ENCODE results near the gene COX17. TPM values are rescaled to one million over a fixed set of nuclear protein-coding genes. Genes with fewer than 3 reads are reported as not detected.

The COX17 gene
- total RNA-seq, 1 donor from 2014 or later: 22.8 TPM

- no peak for FAIRE-seq
- no peaks in the 10 kb centered on the region for H4K20me1 ChIP-seq (ENCODE audit: insufficient read depth, low read length)
- no peak overlapping the region for H3K9ac ChIP-seq (ENCODE audit: low read length)
- peak overlapping the region; percentile 71 for H2AFZ ChIP-seq (ENCODE audit: low read depth, low read length)
- no peaks in the 10 kb centered on the region for H3K79me2 ChIP-seq (ENCODE audit: insufficient read depth, low read length)
- no peak overlapping the region for H3K4me3 ChIP-seq (ENCODE audit: insufficient read depth, low read depth, low read length)
- Mint-ChIP-seq H3K27ac (ENCODE audit: unreplicated experiment) (peak overlapping the region; percentile 97), H3K4me3 (ENCODE audit: unreplicated experiment) (no peak overlapping the region), H3K4me1 (ENCODE audit: low read depth, unreplicated experiment) (peaks cover 33% of the 10 kb centered on the region), H3K9me3 (ENCODE audit: unreplicated experiment) (no peaks in the 10 kb centered on the region), H3K36me3 (ENCODE audit: low read depth, unreplicated experiment) (no peaks in the 10 kb centered on the region), H3K27me3 (ENCODE audit: low read depth, unreplicated experiment) (peaks cover 3% of the 10 kb centered on the region)
- H3K4me1 ChIP-seq (ENCODE audit: insufficient read depth, low read length): peaks cover 10% of the 10 kb centered on the region
- H3K36me3 ChIP-seq (ENCODE audit: insufficient read depth, low read length): no peaks in the 10 kb centered on the region
- no peak overlapping the region for H3K27ac ChIP-seq (ENCODE audit: low read depth, low read length)
- peak; percentile 79 for DNase-seq (ENCODE audit: low read depth)
- no peaks in the 10 kb centered on the region for H3K9me3 ChIP-seq (ENCODE audit: insufficient read depth, low read depth, low read length)
- no peaks in the 10 kb centered on the region for H3K27me3 ChIP-seq (ENCODE audit: insufficient read depth, low read length)
- no peak overlapping the region for H3K4me2 ChIP-seq (ENCODE audit: low read length)
- TF ChIP-seq CTCF (IDR thresholded peaks at IDR 0.05; ENCODE audit: insufficient read depth, low read depth, low read length) (no peak), EZH2 (IDR thresholded peaks at IDR 0.05; ENCODE audit: insufficient read depth, low read length) (no peak)
Observed at GRCh38 chr3:119630128-119630879, 46.9 kb downstream of the COX17 start.

GRCh38 chr3:119628816-119629445 is 48.3 kb downstream of the COX17 start:
- no peak overlapping the region for H3K4me2 ChIP-seq (ENCODE audit: low read length)
- no peak overlapping the region for H2AFZ ChIP-seq (ENCODE audit: low read depth, low read length)
- H3K79me2 ChIP-seq (ENCODE audit: insufficient read depth, low read length): no peaks in the 10 kb centered on the region
- peaks cover 10% of the 10 kb centered on the region for H3K4me1 ChIP-seq (ENCODE audit: insufficient read depth, low read length)
- no peaks in the 10 kb centered on the region for H3K9me3 Mint-ChIP-seq (ENCODE audit: unreplicated experiment)
- H3K9ac ChIP-seq (ENCODE audit: low read length): no peak overlapping the region
- no peak for TF ChIP-seq EZH2 (IDR thresholded peaks at IDR 0.05; ENCODE audit: insufficient read depth, low read length)
- no peak for TF ChIP-seq CTCF (IDR thresholded peaks at IDR 0.05; ENCODE audit: insufficient read depth, low read depth, low read length)
- no peaks in the 10 kb centered on the region for H3K9me3 ChIP-seq (ENCODE audit: insufficient read depth, low read depth, low read length)
- H3K4me1 Mint-ChIP-seq (ENCODE audit: low read depth, unreplicated experiment): peaks cover 35% of the 10 kb centered on the region
- H3K27me3 ChIP-seq (ENCODE audit: insufficient read depth, low read length): no peaks in the 10 kb centered on the region
- DNase-seq (ENCODE audit: low read depth) (peak; percentile 63), FAIRE-seq (no peak)
- H3K27ac Mint-ChIP-seq (ENCODE audit: unreplicated experiment): peak overlapping the region; percentile 6
- no peak overlapping the region for H3K4me3 Mint-ChIP-seq (ENCODE audit: unreplicated experiment)
- H3K36me3 Mint-ChIP-seq (ENCODE audit: low read depth, unreplicated experiment): no peaks in the 10 kb centered on the region
- peaks cover 3% of the 10 kb centered on the region for H3K27me3 Mint-ChIP-seq (ENCODE audit: low read depth, unreplicated experiment)
- no peak overlapping the region for H3K27ac ChIP-seq (ENCODE audit: low read depth, low read length)
- H4K20me1 ChIP-seq (ENCODE audit: insufficient read depth, low read length): no peaks in the 10 kb centered on the region
- H3K36me3 ChIP-seq (ENCODE audit: insufficient read depth, low read length): no peaks in the 10 kb centered on the region
- no peak overlapping the region for H3K4me3 ChIP-seq (ENCODE audit: insufficient read depth, low read depth, low read length)

- Mint-ChIP-seq H3K9me3 (ENCODE audit: unreplicated experiment) (no peaks in the 10 kb centered on the region), H3K27ac (ENCODE audit: unreplicated experiment) (no peak overlapping the region), H3K27me3 (ENCODE audit: low read depth, unreplicated experiment) (peaks cover 3% of the 10 kb centered on the region), H3K4me1 (ENCODE audit: low read depth, unreplicated experiment) (peaks cover 35% of the 10 kb centered on the region), H3K4me3 (ENCODE audit: unreplicated experiment) (no peak overlapping the region), H3K36me3 (ENCODE audit: low read depth, unreplicated experiment) (no peaks in the 10 kb centered on the region)
- Histone ChIP-seq H3K79me2 (ENCODE audit: insufficient read depth, low read length) (no peaks in the 10 kb centered on the region), H3K9me3 (ENCODE audit: insufficient read depth, low read depth, low read length) (no peaks in the 10 kb centered on the region), H2AFZ (ENCODE audit: low read depth, low read length) (no peak overlapping the region), H3K36me3 (ENCODE audit: insufficient read depth, low read length) (no peaks in the 10 kb centered on the region), H3K4me1 (ENCODE audit: insufficient read depth, low read length) (peaks cover 10% of the 10 kb centered on the region), H4K20me1 (ENCODE audit: insufficient read depth, low read length) (no peaks in the 10 kb centered on the region), H3K4me3 (ENCODE audit: insufficient read depth, low read depth, low read length) (no peak overlapping the region), H3K27ac (ENCODE audit: low read depth, low read length) (no peak overlapping the region), H3K27me3 (ENCODE audit: insufficient read depth, low read length) (no peaks in the 10 kb centered on the region), H3K9ac (ENCODE audit: low read length) (no peak overlapping the region), H3K4me2 (ENCODE audit: low read length) (no peak overlapping the region)
- no peak for TF ChIP-seq EZH2 (IDR thresholded peaks at IDR 0.05; ENCODE audit: insufficient read depth, low read length)
- no peak for TF ChIP-seq CTCF (IDR thresholded peaks at IDR 0.05; ENCODE audit: insufficient read depth, low read depth, low read length)
- no peak for FAIRE-seq
- DNase-seq (ENCODE audit: low read depth): no peak
Observed at GRCh38 chr3:119628390-119628789, 48.8 kb downstream of the COX17 start.
